ENCODE results near the gene UBALD1. TPM values are rescaled to one million over a fixed set of nuclear protein-coding genes. Genes with fewer than 3 reads are reported as not detected.

UBALD1 gene
- total RNA-seq, 1 experiment from 2014 or later, result 42.1 TPM

DNA sequence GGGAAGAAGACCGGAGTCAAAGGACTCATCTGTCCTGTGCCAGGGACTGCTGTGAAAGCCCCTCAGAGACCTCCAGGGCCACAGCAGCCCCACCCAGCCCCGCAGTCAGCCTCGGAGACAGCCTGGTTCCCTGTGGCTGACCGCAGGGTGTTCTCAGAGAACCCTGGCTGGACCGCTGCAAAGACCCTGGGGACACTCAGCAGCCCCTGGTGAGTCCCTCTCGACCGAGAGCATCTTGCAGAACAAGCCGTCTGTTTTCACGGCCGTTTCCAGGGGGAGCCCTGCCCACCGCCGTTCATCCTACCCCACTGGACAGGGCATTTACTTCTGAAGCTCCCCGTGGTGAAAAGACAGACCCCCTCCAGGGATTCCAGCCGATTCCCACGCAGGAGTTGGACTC lies 10.3 kb downstream of the UBALD1 start:
- no peak overlapping the region for H3K27ac Mint-ChIP-seq (ENCODE audit: low read depth, unreplicated experiment)
- BruUV-seq (replicated peaks), result no TSS peak
- peaks cover 11% of the 10 kb centered on the region for H3K27me3 Mint-ChIP-seq (ENCODE audit: insufficient read depth, unreplicated experiment)
- intact Hi-C loops (cut with micrococcal nuclease), result no loop called here
- ChIA-PET POLR2A (interaction anchor here (0.8 to 2.5 kb wide), 3 partner anchors 9 to 120 kb away, joined by 3 to 13 read pairs (median 5); no protein-coding TSS in a partner anchor), CTCF (no interaction called here)
- no peaks in the 10 kb centered on the region for H3K9me3 Mint-ChIP-seq (ENCODE audit: unreplicated experiment)
- TF ChIP-seq CTCF (IDR thresholded peaks at IDR 0.05; ENCODE audit: unreplicated experiment), result no peak
- H3K36me3 Mint-ChIP-seq (ENCODE audit: insufficient read depth, unreplicated experiment), result peaks cover 26% of the 10 kb centered on the region
- no peaks in the 10 kb centered on the region for H3K4me1 Mint-ChIP-seq (ENCODE audit: insufficient read depth, unreplicated experiment)
- DNase-seq (ENCODE audit: unreplicated experiment), result no peak
- H3K4me3 Mint-ChIP-seq (ENCODE audit: unreplicated experiment), result no peak overlapping the region

- Mint-ChIP-seq H3K27me3 (ENCODE audit: insufficient read depth, unreplicated experiment) (peaks cover 11% of the 10 kb centered on the region), H3K9me3 (ENCODE audit: unreplicated experiment) (no peaks in the 10 kb centered on the region), H3K4me1 (ENCODE audit: insufficient read depth, unreplicated experiment) (no peaks in the 10 kb centered on the region), H3K36me3 (ENCODE audit: insufficient read depth, unreplicated experiment) (peaks cover 21% of the 10 kb centered on the region), H3K4me3 (ENCODE audit: unreplicated experiment) (no peak overlapping the region), H3K27ac (ENCODE audit: low read depth, unreplicated experiment) (no peak overlapping the region)
- CTCF ChIA-PET, result no interaction called here
- POLR2A ChIA-PET, result no interaction called here
- intact Hi-C loops (cut with micrococcal nuclease), result no loop called here
- no peak for DNase-seq (ENCODE audit: unreplicated experiment)
- no TSS peak for BruUV-seq (replicated peaks)
- no peak for TF ChIP-seq CTCF (IDR thresholded peaks at IDR 0.05; ENCODE audit: unreplicated experiment)
Measured at GRCh38 chr16:4603624-4604170, 11.0 kb downstream of the UBALD1 start.

GRCh38 chr16:4602331-4602730 lies 12.4 kb downstream of the UBALD1 start:
- H3K9me3 Mint-ChIP-seq (ENCODE audit: unreplicated experiment), result no peaks in the 10 kb centered on the region
- no peaks in the 10 kb centered on the region for H3K4me1 Mint-ChIP-seq (ENCODE audit: insufficient read depth, unreplicated experiment)
- H3K27me3 Mint-ChIP-seq (ENCODE audit: insufficient read depth, unreplicated experiment), result peaks cover 11% of the 10 kb centered on the region
- TF ChIP-seq CTCF (IDR thresholded peaks at IDR 0.05; ENCODE audit: unreplicated experiment), result no peak
- ChIA-PET CTCF (interaction anchor here (0.7 kb wide), 1 partner anchor 17 kb away, joined by 3 read pairs; no protein-coding TSS in a partner anchor), POLR2A (interaction anchor here (0.7 kb wide), 1 partner anchor 64 kb away, joined by 3 read pairs; the partner anchor contains the start of gene CDIP1)
- no TSS peak for BruUV-seq (replicated peaks)
- H3K36me3 Mint-ChIP-seq (ENCODE audit: insufficient read depth, unreplicated experiment), result peaks cover 14% of the 10 kb centered on the region
- no peak for DNase-seq (ENCODE audit: unreplicated experiment)
- H3K4me3 Mint-ChIP-seq (ENCODE audit: unreplicated experiment), result no peak overlapping the region
- intact Hi-C loops (cut with micrococcal nuclease), result no loop called here
- H3K27ac Mint-ChIP-seq (ENCODE audit: low read depth, unreplicated experiment), result no peak overlapping the region

GRCh38 chr16:4601864-4602186 lies 12.9 kb downstream of the UBALD1 start:
- CTCF ChIA-PET, result no interaction called here
- POLR2A ChIA-PET, result no interaction called here
- no peak for DNase-seq (ENCODE audit: unreplicated experiment)
- Mint-ChIP-seq H3K36me3 (ENCODE audit: insufficient read depth, unreplicated experiment) (peaks cover 9% of the 10 kb centered on the region), H3K27ac (ENCODE audit: low read depth, unreplicated experiment) (no peak overlapping the region), H3K4me3 (ENCODE audit: unreplicated experiment) (no peak overlapping the region), H3K4me1 (ENCODE audit: insufficient read depth, unreplicated experiment) (no peaks in the 10 kb centered on the region), H3K9me3 (ENCODE audit: unreplicated experiment) (no peaks in the 10 kb centered on the region), H3K27me3 (ENCODE audit: insufficient read depth, unreplicated experiment) (peaks cover 11% of the 10 kb centered on the region)
- intact Hi-C loops (cut with micrococcal nuclease), result no loop called here
- no peak for TF ChIP-seq CTCF (IDR thresholded peaks at IDR 0.05; ENCODE audit: unreplicated experiment)
- no TSS peak for BruUV-seq (replicated peaks)
